NT2/D1 (cell line): ENCODE measurements around the gene CCDC137.

ENCODE experiments used
- SUZ12 ChIP-seq: IDR thresholded peaks from 2 replicates; pipeline ENCODE4 v1.6.1; 2011; ENCODE audit not compliant: insufficient read length, insufficient read depth; ENCODE audit errors: extremely low read depth
- YY1 ChIP-seq: IDR thresholded peaks from 2 replicates; pipeline ENCODE4 v1.6.1; 2011; ENCODE audit not compliant: insufficient read length, insufficient read depth
- ZNF274 ChIP-seq: IDR thresholded peaks from 2 replicates; pipeline ENCODE4 v1.6.1; 2011; ENCODE audit warnings: mild to moderate bottlenecking, low read depth, low read length

GRCh38 chr17:81659038-81659437 lies 7.5 kb upstream of the CCDC137 start:
- TF ChIP-seq YY1 (no peak), SUZ12 (no peak), ZNF274 (no peak)
